GM21515 (cell line): Measurements from ENCODE around the gene FMN1.

Experiments used
- ATAC-seq: cut with Tn5 transposase; IDR thresholded peaks from one replicate; pipeline ENCODE4 v1.9.1; 2021; ENCODE audit not compliant: unreplicated experiment

The FMN1 gene

DNA sequence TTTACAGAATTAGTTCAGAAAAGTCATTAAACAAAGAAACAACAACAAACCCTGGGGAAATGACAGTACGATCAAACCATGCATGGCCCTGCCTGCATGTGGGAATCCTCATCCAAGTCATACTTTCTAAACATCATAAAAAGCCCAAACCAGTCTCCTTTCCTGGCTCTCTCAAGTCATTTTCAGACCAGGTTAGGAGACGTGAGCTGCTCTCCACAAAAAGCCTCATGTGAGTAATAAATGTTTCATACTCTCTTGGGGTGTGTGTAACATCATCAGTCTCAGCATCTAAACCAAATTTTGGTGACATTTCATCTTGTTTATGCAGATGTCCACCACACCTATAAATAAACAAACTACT lies 457.8 kb downstream of the FMN1 start:
- ATAC-seq: no peak

DNA sequence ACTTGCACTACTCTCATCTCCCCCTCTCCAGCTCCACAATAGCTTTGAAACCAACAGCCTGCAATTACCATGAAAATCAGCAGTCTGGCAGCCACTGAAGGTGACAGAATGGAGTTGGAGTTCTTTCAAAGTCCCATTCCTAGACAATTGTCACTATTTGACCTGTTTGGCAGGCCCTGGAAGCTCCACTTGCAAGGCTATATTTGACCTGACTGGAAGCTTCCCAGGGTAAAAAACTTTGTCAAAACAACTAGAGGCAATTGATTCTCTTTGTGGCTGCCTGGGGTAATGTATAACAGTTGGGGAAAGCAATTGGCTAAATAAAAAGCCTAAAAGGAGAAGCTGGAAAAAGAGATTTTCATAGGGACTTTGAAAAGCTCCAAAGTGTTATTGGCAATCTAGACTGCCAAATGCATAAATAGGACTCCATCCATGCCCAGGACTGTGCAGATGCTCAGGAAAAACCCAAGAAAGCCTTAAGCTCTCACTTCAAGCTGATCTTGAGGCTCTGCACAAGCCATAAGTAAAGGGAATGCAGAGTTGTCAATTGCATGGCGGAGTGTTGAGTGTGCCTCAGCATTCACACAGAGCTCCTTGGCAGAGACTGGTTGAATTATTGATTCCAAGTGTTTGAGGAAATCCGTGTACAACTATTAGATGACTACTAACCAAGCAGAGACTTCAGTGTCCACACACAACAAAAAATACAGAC lies 458.4 kb downstream of the FMN1 start:
- no peak for ATAC-seq

DNA sequence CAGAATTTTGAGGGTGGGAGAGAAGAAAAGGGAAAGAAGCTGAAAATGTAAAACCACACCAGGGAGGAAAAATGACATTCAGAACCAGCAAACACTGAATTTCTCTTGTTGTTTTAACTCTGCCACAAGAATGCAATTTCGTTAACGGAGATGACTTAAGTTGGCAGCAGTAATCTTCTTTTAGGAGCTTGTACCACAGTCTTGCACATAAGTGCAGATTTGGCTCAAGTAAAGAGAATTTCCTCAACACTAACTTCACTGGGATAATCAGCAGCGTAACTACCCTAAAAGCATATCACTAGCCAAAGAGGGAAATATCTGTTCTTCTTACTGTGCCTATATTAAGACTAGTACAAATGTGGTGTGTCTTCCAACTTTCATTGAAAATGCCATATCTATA lies 461.2 kb downstream of the FMN1 start:
- ATAC-seq: no peak

DNA sequence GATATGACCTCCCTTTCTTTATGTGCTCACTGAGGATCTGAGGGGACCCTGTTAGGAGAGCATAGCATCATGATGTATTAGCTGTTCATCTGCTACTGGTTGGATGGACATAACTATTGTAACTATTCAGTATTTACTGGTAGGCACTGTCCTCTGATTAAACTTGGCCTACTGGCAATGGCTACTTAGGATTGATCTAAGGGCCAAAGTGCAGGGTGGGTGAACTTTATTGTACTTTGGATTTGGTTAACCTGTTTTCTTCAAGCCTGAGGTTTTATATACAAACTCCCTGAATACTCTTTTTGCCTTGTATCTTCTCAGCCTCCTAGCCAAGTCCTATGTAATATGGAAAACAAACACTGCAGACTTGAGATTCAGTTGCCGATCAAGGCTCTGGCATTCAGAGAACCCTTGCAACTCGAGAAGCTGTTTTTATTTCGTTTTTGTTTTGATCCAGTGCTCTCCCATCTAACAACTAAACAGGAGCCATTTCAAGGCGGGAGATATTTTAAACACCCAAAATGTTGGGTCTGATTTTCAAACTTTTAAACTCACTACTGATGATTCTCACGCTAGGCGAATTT lies 461.8 kb downstream of the FMN1 start:
- no peak for ATAC-seq

DNA sequence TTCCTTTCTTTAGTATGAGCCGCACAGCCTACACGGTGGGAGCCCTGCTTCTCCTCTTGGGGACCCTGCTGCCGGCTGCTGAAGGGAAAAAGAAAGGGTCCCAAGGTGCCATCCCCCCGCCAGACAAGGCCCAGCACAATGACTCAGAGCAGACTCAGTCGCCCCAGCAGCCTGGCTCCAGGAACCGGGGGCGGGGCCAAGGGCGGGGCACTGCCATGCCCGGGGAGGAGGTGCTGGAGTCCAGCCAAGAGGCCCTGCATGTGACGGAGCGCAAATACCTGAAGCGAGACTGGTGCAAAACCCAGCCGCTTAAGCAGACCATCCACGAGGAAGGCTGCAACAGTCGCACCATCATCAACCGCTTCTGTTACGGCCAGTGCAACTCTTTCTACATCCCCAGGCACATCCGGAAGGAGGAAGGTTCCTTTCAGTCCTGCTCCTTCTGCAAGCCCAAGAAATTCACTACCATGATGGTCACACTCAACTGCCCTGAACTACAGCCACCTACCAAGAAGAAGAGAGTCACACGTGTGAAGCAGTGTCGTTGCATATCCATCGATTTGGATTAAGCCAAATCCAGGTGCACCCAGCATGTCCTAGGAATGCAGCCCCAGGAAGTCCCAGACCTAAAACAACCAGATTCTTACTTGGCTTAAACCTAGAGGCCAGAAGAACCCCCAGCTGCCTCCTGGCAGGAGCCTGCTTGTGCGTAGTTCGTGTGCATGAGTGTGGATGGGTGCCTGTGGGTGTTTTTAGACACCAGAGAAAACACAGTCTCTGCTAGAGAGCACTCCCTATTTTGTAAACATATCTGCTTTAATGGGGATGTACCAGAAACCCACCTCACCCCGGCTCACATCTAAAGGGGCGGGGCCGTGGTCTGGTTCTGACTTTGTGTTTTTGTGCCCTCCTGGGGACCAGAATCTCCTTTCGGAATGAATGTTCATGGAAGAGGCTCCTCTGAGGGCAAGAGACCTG lies 463.5 kb downstream of the FMN1 start:
- no peak for ATAC-seq

DNA sequence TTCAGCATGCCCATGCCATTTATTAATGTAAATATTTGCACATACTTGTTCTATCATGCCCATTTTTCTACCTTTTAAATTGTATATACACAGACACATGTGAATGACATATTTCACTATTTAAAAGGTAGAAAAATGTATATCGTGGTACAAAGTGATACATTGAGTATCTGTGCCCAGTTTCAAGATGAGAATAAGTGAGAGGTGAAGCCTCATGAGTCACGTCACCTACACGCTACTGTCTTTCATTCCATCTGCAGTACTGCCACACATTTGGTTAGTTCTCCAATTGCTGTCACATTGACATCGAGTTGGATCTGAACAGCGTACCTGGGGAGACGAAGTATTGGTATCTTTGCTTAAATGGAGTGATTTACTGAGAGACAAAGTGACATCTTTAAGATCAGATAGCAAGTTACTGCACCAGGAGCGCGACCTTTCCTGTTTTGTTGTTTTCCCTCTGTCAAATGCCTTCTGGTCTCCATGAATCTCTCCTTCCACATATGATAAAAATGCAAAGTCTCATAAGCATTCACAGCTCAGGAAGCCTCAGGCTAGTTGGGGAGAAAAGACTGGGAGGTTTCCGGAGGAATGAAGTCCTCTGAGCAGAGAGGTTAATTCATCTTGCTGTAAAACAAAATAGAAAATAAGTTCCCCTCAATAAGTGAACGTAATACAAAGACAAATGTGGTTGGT lies 464.7 kb downstream of the FMN1 start:
- no peak for ATAC-seq

DNA sequence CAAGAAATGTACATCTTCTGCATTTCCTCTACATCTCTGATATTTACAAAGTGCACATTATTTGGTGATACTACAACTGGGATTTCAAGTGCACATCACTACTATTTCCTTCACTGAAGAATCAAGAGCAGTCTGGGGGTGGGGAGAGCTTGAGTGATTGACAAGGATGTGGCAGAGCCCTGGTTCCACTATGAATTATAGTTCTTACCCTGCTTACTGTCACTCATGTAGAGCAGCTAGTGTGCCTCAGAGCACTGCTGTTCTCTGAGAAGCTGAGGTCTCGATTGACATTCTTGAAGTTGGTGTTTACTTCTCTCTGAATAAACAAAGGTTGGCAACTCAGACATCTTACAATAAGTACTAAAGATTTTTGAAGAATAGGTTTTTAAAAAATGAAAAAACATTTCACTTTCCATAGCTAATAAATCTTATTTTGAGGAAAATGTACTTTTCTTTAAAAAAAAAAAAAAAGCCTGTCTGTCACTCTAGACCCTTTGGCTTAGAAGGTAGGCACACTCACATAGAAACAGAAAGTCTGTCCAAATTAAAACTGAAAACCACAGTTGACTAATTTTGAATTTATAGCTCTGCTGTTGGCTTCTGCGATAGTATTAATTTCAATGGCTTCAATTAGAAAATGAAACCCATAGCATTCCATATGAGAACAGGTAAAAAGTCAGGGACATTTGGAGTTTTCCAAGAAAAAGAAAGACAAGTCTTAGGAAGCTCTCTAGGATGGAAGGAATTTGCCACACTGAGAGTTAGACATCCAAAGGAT lies 471.2 kb downstream of the FMN1 start:
- peak; percentile 81 for ATAC-seq

DNA sequence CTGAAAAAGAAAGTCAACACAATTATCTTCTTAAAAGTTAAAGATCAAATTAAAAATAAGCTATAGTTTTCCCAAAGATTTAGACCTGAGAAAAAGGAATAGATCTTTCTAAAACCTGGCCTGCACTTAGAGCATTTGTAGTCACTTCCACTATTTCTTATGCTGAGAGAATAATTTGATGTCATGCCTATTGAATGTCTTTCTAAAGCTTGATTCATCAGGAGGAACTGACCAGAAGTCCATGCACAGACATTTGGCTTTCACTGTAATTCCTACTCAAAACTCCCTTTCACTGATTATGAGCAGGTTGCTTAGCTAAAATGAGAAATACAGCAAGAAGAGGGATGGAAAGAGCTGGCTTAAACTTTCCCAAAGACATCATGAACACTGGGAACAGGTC lies 472.4 kb downstream of the FMN1 start:
- ATAC-seq: no peak

DNA sequence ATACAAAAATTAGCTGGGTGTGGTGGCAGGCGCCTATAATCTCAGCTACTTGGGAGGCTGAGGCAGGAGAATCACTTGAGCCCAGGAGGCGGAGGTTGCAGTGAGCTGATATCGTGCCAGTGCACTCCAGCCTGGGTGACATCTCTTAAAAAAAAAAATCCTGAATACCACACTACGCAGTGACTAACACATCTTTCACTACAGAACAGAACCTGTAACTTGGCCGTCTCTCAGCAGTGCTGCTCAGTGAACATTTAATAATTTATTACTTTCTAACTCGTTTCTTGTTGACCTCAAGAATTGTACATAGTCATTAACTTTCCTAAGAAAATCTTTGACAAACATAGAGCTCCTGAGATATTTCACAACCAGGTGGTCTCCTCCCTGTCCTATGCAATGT lies 472.9 kb downstream of the FMN1 start:
- no peak for ATAC-seq

DNA sequence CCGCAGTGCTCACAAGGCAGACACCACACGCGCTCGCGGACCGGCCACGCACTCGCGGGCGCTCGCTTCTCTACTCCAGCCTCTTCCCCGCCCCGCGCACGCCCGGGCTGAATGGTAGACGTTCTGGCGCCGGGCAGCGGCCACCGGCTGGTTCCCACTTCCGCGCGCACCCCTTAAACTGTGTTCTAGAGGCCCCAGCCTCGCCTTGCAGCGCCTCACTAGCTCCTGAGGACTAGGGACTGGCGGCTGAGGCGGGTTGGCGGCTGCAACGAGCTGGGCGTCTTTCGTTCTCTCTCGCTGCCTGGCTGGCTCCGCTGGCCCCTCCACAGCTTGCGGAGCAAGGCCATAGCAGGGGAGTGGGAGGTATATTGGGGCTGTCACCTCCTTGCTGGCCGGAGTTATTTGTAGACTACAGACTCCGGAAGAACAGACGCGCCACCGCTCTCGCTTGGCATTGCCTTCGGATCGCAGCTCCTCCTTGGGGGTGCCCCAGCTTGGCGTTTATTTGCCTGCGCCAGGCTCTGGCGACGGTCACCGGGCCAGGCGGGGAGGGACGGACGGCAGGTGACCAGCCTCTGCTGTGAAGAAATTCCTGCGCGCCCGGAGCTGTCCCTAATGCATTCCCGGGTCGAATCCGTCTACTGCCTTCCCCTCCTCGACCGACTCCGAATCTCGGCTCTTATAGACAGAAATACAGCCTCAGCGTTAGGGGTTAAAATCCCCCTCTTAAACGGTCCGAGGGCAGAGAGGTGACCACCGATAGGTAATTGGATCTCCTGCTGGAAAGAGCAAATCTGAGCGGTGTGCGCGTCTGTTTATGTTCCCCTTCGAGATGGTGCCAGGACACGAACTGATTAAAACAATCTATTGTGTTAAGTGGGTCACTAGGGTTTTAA lies 475.4 kb downstream of the FMN1 start:
- no peak for ATAC-seq

DNA sequence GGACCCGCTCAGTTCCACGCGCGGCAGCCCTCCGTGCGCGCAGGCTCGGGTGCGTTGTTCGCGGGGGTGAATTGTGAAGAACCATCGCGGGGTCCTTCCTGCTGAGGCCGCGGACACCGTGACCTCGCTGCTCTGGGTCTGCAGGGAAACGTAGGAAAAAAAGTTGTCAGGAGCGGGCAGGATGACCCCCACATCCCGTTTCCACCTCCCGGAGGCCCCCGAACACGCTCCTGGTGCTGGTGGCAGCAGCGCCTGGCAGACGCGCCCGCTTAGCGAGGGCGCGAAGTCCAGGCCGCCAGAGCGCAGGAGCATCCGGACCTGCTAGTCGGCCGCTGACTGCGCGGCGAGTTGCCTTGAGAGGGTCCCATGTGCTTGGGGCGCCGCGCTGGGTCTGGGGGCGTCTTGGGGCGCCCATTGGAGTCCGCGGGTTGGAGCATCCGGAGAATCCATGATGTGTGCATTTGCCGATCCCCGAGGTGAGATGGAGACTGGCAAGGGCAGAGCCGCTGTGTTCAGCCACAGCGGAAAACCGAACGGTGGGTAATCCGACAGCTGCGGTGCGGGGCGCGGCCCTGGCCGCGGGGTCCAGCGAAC lies 476.2 kb downstream of the FMN1 start:
- no peak for ATAC-seq

DNA sequence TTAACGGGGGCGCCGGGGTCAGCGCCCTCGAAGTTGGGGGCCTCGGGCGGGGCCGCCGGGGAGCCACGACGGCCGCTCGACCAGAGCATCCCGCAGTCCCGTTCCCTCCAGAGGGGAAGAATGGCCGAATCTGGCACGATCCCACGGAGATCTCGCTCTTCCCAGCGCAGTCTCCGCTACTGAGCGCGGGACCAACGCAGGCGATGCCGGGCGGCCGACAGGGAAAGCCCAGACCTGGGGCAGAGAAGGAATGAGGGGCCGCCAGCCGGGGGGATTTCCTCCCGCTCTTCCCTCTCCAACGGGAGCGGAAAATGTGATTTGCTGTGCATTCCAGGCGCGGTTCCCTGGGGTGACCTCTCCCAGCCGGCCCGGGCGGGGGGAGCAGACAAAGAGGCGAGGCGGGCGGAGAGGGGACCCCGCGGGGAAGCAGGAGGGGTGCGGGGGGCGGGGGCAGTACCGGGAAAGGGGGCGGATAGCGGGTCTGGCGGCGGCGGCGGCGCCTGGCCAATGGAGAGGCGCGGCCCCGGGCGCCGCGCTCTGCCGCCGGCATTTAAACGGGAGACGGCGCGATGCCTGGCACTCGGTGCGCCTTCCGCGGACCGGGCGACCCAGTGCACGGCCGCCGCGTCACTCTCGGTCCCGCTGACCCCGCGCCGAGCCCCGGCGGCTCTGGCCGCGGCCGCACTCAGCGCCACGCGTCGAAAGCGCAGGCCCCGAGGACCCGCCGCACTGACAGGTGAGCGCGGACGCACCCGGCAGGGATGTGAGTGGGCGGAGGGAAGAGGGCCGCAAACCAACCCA lies 476.9 kb downstream of the FMN1 start, which contains the start of gene GREM1:
Gene GREM1 (plus strand): TSS at position 579 of the 801 bp plus-strand sequence. CDS start 12,687 bp downstream, outside the sequence.
- ATAC-seq: no peak

DNA sequence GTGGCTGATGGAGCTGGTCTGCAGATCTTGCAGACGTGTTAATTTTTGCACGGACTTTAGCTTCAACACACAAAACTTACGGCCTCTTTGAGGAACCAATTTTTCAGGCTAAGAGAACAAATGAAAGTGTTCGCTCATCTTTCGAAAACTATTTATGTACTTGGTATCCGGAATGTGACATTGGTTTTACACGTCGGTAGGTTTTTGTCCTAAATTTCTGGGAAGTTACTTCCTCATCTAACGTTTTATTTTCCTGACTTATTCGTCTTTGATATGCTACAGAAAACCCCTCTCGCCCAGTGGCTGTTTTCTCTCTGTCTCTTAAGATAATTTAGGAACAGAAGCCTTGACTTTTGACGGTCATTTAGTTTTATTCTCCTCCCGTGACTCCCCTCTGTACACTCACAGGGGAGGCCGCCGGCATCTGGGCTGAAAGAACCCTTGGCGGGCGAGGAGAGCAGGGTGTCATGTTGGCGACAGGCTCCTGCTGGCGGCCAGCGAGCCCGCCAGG lies 477.5 kb downstream of the FMN1 start:
- no peak for ATAC-seq

DNA sequence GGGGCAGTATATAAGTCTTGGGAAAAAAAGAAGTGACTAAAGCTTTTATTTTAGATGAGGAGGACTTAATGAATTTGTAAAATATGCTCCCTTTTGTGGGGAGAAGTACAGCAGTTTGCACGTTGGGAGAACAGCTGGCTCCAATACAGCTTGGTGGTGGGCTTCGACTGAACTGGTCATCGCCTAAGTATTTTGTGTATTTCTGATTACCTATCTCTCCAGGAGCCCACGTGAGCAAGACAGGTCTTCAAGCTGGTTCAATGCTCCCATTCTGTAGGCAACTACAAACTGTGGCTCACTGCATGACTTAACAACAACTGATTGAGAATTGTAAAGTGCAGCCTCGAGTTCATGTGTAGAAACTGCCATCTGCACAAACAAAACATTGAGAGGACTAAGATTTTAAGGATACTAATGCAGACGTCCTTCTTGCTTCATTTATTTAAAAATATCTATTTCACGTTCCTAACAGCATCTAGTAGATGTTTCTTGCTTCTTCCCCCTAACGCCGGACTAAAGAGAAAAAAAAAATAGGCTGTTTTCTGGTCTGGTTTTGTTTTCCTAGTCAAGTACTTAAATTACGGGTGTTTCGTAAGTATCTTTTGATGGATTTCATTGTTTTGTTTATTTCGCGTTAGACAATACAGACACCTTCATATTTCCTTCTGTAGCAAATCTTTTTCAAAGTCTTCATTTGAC lies 478.1 kb downstream of the FMN1 start:
- no peak for ATAC-seq
